SK-MEL-5 (cell line): ENCODE data around the gene SLAMF1. TPM values are rescaled to one million over a fixed set of nuclear protein-coding genes. Genes with fewer than 3 reads are reported as not detected.
"Not testable (repeated sequence)": the region's sequence is repeated elsewhere in the genome, so short reads cannot be mapped to it uniquely, and the experiment has no call there.

ENCODE experiments used
- DNase-seq: peaks from one replicate; pipeline ENCODE4 v3.0.0-alpha.2; 2016; ENCODE audit warnings: low read depth, low spot score
- in situ Hi-C: cut with HindIII; loops from 2 replicates; pipeline ENCODE4 v1.10.0; 2016; ENCODE audit warnings: low sequenced_read_pairs, high pct_unique_total_duplicates, low pct_unique_long_range_greater_than_20kb
- total RNA-seq: library from RNA; depleted of rRNA; stranded (reverse); fragments of >200 nt; shearing (Covaris generic); gene quantifications from 2 replicates; pipeline ENCODE4 v1.2.3, GENCODE V29; 2014

Gene SLAMF1
- total RNA-seq, 1 experiment from 2014 or later = not detected

GRCh38 chr1:160584784-160585183 is 62.1 kb downstream of the SLAMF1 start:
- in situ Hi-C loops = no loop called here
- no peak for DNase-seq

DNA sequence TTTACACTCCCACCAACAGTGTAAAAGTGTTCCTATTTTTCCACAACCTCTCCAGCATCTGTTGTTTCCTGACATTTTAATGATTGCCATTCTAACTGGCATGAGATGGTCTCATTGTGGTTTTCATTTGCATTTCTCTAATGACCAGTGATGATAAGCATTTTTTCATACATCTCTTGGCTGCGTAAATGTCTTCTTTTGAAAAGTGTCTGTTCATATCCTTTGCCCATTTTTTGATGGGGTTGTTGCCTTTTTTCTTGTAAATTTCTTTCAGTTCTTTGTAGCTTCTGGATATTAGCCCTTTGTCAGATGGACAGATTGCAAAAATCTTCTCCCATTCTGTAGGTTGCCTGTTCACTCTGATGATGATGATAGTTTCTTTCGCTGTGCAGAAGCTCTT is 63.9 kb downstream of the SLAMF1 start:
- DNase-seq, in situ Hi-C loops: not testable (repeated sequence)

DNA sequence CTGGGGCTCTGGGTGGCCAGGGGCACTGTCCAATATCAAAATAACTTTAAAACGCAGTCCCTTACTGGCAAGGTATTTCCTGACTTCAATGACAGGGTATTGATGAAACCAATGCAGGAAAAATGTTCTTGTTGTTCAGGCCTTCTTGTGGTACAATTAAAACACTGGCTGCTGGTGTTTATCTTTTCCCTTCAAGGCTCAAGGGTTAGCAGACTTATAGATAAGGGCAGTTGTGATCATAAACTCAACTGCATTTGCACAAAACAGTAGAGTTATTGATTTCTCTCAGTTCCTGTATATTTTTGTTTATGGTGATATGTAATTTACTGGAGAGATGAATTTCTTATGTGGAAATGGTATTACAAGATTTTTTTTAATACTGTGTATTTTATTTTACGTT is 64.9 kb downstream of the SLAMF1 start:
- DNase-seq = no peak
- in situ Hi-C loops = no loop called here

- DNase-seq = no peak
- in situ Hi-C loops = no loop called here
Measured at GRCh38 chr1:160580221-160580812, 66.5 kb downstream of the SLAMF1 start.

DNA sequence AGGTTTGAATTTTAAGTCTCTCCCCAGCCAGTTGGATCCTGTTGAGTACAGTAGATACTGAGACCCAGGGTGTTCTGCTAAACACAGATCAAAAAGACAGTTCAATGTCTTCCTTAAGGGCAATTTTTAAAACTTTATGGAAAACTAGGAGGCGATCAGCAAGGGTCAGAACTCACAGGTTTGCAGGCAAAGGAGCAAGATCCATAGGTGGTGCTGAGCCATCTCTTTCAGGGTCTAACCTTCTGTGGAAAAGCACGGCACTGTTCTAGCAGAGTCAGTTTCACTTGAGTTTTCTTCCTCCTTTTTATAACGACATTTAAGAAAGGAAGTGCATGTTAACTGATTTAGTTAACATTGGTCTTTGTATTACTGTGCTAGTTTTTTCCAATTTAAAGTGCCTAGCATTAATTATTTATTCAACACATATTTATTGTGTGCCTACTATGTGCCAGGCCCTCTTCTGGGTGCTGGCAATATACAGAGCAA is 67.6 kb downstream of the SLAMF1 start, which contains the start of gene CD84:
TSS of gene CD84 (minus strand) at position 281 of the 486 bp plus-strand sequence. CDS start at position 222, 59 bp downstream.
- DNase-seq = no peak
- in situ Hi-C loops = no loop called here

- no peak for DNase-seq
- in situ Hi-C loops = no loop called here
Measured at GRCh38 chr1:160578525-160579191, 68.2 kb downstream of the SLAMF1 start.

- DNase-seq = no peak
- in situ Hi-C loops = no loop called here
Measured at GRCh38 chr1:160578175-160578524, 68.7 kb downstream of the SLAMF1 start.

GRCh38 chr1:160577671-160578070 is 69.2 kb downstream of the SLAMF1 start:
- DNase-seq = no peak
- in situ Hi-C loops = no loop called here

GRCh38 chr1:160576884-160577283 is 70.0 kb downstream of the SLAMF1 start:
- DNase-seq = no peak
- in situ Hi-C loops = no loop called here

GRCh38 chr1:160576390-160576789 is 70.5 kb downstream of the SLAMF1 start:
- no peak for DNase-seq
- in situ Hi-C loops = no loop called here

DNA sequence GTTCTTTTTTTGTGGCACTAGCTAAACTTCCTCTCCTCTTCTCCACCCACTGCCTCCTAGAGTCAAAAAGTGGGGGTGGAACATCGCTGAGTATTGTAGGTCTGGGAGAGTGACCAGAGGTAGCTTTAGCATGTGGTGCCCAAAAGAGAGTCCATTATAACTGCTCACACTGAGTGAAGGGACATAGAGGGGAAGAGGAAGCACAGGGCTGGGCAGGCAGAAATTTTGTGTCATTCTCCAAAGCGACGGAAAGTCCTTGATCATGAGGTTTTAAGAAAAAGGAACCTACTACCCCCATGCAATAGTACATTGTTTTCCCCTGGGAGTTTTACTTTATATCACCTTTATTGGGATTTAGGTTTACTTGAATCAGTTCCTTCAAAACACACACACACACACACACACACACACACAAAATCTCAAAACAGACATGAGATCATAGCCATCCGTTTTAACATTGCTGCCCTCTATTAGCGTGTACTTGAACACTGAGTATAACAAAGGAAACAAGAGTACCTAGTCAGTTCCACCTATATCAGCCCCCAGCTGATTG is 71.7 kb downstream of the SLAMF1 start:
- in situ Hi-C loops = no loop called here
- DNase-seq = no peak

DNA sequence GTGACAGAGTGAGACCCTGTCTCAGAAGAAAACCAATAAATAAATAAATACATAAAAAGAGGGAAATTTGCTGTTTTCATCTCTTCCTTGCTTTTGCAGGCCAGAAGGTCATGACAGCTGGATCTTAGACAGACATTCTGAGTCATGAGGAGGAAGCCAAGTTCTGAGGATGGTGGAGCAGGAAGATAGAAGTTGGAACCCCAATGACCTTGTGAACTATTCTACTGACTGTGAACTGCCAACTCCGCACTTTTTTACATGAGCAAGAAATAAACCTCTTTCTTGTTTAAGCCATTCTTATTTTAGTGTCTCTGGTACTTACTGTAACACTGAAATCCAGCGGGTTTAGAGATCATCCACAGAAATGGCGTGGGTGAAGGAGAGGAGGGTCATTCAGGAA is 76.0 kb downstream of the SLAMF1 start:
- in situ Hi-C loops = no loop called here
- no peak for DNase-seq

DNA sequence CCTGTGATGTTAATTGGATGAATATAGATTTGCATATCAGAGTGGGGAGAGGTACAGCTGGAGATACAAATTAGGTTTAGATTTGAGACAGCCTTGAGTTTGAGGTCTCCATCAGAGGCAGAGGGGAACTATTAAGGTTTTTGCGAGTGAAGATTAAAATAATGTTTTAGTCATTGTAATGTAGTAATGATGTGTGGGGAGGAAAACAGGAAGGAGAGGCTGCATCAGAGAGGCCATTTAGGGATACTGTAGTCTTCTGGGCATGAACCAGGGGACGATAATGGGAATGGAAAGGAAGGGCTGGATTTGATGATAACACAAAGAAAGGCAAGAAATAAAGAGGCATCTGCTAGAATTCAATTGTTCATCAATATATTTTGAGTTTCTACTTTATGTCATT is 77.0 kb downstream of the SLAMF1 start:
- DNase-seq = no peak
- in situ Hi-C loops = no loop called here

DNA sequence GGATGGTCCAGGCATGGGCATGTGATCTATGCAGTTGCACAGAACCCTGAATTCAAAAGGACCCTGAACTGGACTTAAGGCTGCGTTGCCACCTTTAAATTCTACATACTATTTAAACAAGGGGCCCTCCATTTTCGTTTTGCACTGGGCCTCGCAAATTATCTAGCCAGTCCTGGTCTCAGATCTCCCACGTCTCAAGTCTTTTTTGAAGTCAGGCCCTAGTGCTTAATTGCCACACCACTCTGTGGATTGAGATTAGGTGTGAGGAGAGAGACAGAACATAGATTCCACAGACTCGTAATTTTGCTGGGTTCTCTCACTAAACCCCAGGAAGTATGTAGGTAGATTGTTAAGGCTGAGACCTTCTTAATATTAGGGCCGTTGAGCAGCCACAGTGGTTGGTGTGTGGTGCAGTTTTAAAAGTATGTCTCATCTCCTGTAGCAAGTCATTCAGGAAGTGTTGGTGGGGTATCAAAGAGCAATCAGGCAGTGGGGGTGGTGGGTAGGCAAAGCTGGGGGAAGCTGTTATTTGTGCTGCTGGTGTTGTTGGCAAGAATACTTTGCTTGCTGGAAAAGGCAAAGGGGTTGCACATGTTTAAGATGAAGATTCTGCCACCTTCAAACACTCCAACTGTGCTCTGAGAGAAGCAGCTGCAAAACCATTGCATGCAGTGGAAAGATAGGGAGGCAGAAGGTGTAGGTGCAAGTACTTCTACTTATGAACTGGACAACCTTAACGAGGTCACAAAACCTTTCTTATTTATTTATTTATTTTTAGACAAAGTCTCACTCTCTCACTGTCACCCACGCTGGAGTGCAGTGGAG is 78.8 kb downstream of the SLAMF1 start:
- no peak for DNase-seq
- in situ Hi-C loops = no loop called here

DNA sequence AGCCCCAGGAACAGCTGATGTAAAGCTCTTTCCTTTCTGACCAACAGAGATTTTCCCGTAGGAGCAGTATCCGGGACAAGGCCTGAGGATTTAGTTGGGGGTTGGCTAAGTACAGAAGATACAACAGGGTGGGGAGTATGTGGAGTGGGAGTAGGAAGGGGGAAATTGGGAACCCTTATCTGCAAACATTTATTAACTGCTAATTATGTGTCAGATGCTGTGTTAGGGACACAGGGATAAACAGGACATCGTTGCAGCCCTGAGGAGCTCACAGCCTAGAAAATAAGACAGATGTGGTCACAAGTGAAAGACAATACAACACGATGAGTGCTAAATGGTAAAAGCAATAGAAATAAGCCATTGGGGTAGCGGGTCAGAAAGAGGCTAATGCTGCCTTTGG is 79.5 kb downstream of the SLAMF1 start:
- DNase-seq = no peak
- in situ Hi-C loops = no loop called here

- in situ Hi-C loops = no loop called here
Measured at GRCh38 chr1:160565564-160565963, 81.3 kb downstream of the SLAMF1 start.

DNA sequence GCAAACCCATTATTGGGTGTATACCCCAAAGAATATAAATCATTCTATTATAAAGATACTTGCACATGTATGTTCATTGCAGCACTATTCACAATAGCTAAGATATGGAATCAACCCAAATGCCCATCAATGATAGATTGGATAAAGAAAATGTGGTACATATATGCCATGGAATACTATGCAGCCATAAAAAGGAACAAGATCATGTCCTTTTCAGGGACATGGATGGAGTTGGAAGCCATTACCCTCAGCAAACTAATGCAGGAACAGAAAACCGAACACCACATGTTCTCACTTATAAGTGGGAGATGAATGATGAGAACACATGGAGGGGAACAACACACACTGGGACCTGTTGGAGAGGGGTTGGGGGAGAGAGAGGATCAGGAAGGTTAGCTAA is 83.6 kb downstream of the SLAMF1 start:
- in situ Hi-C loops = not testable (repeated sequence)

More at GRCh38 chr1:160565564-160565963, 81.3 kb downstream of the SLAMF1 start:
- no peak for DNase-seq

DNA sequence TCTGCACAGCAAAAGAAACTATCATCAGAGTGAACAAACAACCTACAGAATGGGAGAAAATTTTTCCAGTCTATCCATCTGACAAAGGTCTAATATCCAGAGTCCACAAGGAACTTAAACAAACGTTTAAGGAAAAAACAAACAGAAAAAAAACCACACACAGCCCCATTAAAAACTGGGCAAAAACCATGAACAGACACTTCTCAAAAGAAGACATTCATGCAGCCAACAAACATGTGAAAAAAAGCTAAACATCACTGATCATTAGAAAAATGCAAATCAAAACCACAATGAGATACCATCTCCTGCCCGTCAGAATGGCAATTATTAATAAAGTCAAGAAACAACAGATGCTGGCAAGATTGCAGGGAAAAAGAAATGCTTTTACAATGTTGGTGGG is 84.1 kb downstream of the SLAMF1 start:
- DNase-seq, in situ Hi-C loops: not testable (repeated sequence)

More for the DNA sequence above, 83.6 kb downstream of the SLAMF1 start:
- DNase-seq = not testable (repeated sequence)
